Thyroid gland (tissue), 4 donors: ENCODE data around the gene CTDSP2. TPM values are rescaled to one million over a fixed set of nuclear protein-coding genes. Genes with fewer than 3 reads are reported as not detected.
A peak's percentile ranks its signal among the peaks of the same experiment; 100 is the strongest.

Source experiments
- DNase-seq, 2 donors: peaks; one replicate each; pipeline ENCODE4 v3.0.0-alpha.2; 2019
- H3K27ac ChIP-seq, 3 donors: fragments of 200-600 bp; sonication (generic); 1 replicate in 2 of 3; 2 replicates in 1 of 3; pipeline ENCODE4 v1.5.1; 2016 to 2019; ENCODE audit warnings: mild to moderate bottlenecking in 1 of 3, moderate library complexity in 1 of 3
- H3K27me3 ChIP-seq: fragments of 200-600 bp; sonication (generic); one replicate; pipeline ENCODE4 v1.5.1; 2019
- H3K36me3 ChIP-seq, 2 donors: fragments of 200-600 bp; sonication (generic); one replicate each; pipeline ENCODE4 v1.5.1; 2016 to 2019
- H3K4me1 ChIP-seq, 2 donors: fragments of 200-600 bp; sonication (generic); one replicate each; pipeline ENCODE4 v1.5.1; 2017 to 2019
- H3K4me3 ChIP-seq, 3 donors: fragments of 200-600 bp; sonication (generic); replicated peaks in 1 of 3; 1 replicate in 2 of 3; 2 replicates in 1 of 3; pipeline ENCODE4 v1.5.1; 2016; ENCODE audit warnings: mild to moderate bottlenecking in 1 of 3
- H3K9me3 ChIP-seq: fragments of 200-600 bp; sonication (generic); one replicate; pipeline ENCODE4 v1.5.1; 2017
- CTCF ChIP-seq, 6 experiments: fragments of 200-600 bp in 3 of 6; fragments of 450-650 bp in 3 of 6; sonication (generic) in 3 of 6; IDR thresholded peaks; one replicate each; pipeline ENCODE4 v1.5.1; 2016 to 2019; ENCODE audit warnings: antibody characterized with exemption in 6 of 6, mild to moderate bottlenecking in 2 of 6, inconsistent platforms in 1 of 6, moderate library complexity in 1 of 6
- POLR2A ChIP-seq, 2 donors: fragments of 450-650 bp; IDR thresholded peaks; one replicate each; pipeline ENCODE4 v1.6.1; 2017; ENCODE audit warnings: antibody characterized with exemption in 2 of 2, mild to moderate bottlenecking in 2 of 2, moderate library complexity in 1 of 2
- WGBS, 2 donors: methylation state at CpG; one replicate each; pipeline ENCODE4 v1.1.5; 2017; 5-methylcytosine and 5-hydroxymethylcytosine counted together
- intact Hi-C: fragments of 100-400 bp; cut with DNase I; formaldehyde crosslinking; loops from one replicate; pipeline ENCODE4 v1.15.1; 2023
- total RNA-seq, 4 donors: library from RNA; depleted of rRNA; stranded (reverse); fragments of >200 nt; gene quantifications; one replicate each; pipeline ENCODE4 v1.2.3, GENCODE V29; 2016

The CTDSP2 gene
- total RNA-seq, 4 donors from 2014 or later: 91.5 to 190 (median 138) TPM

DNA sequence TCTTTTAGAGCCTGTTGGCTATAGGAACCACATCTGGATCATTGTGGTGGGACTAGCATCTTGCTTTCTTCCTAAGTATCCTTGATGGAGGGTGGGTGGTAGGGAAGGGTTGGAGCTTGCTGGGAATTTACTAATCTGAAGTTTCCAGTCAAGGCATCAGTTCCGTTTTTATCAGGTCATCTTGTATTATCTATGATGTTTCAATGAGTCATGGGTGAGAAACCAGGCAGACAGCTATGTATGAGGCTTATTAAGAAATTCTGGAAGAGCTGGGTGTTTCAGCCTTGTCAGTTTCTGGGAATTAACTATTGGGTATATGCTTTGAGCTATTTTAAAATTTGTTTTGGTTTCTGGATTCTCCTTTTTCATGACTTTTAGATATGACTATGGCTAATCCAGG, 52.6 kb downstream of the CTDSP2 start:
- Histone ChIP-seq H3K27me3 (no peaks in the 10 kb centered on the region), H3K36me3 (peaks cover 34 to 43% of the 10 kb centered on the region in 2 donors), H3K4me1 (no peaks in the 10 kb centered on the region), H3K27ac (no peak overlapping the region), H3K9me3 (no peaks in the 10 kb centered on the region), H3K4me3 (no peak overlapping the region)
- 59 to 65% methylated on average over 1 of the region's 1 CpG for WGBS, 2 donors
- TF ChIP-seq CTCF (IDR thresholded peaks at IDR 0.05): no peak
- no peak for TF ChIP-seq POLR2A (IDR thresholded peaks at IDR 0.05)
- DNase-seq: no peak
- intact Hi-C loops: no loop called here

GRCh38 chr12:57783861-57784260, 62.7 kb downstream of the CTDSP2 start:
- Histone ChIP-seq H3K36me3 (peaks cover 0 to 15% of the 10 kb centered on the region in 2 donors), H3K4me3 (no peak overlapping the region)

GRCh38 chr12:57783466-57783801, 63.1 kb downstream of the CTDSP2 start:
- Histone ChIP-seq H3K4me1 (peaks cover 11 to 37% of the 10 kb centered on the region in 2 donors), H3K27ac (no peak overlapping the region), H3K9me3 (no peaks in the 10 kb centered on the region), H3K4me3 (peak overlapping the region in 1 of 3 donors; percentile 93), H3K36me3 (peaks cover 0 to 15% of the 10 kb centered on the region in 2 donors), H3K27me3 (no peaks in the 10 kb centered on the region)
- TF ChIP-seq CTCF (IDR thresholded peaks at IDR 0.05) (no peak), POLR2A (IDR thresholded peaks at IDR 0.05) (no peak)
- intact Hi-C loops: loop anchor here (5.0 kb wide), 1 partner anchor 114 kb away; no protein-coding TSS in a partner anchor
- 82 to 85% methylated on average over 12 of the region's 12 CpGs for WGBS, 2 donors
- no peak for DNase-seq

More at GRCh38 chr12:57783861-57784260, 62.7 kb downstream of the CTDSP2 start:
- intact Hi-C loops: loop anchor here (5.0 kb wide), 1 partner anchor 113 kb away; no protein-coding TSS in a partner anchor
- Histone ChIP-seq H3K4me1 (peaks cover 11 to 34% of the 10 kb centered on the region in 2 donors), H3K9me3 (no peaks in the 10 kb centered on the region), H3K27me3 (no peaks in the 10 kb centered on the region), H3K27ac (no peak overlapping the region)
- WGBS, 2 donors: 92 to 95% methylated on average over 11 of the region's 11 CpGs
- TF ChIP-seq CTCF (IDR thresholded peaks at IDR 0.05) (no peak), POLR2A (IDR thresholded peaks at IDR 0.05) (no peak)
- DNase-seq: no peak

DNA sequence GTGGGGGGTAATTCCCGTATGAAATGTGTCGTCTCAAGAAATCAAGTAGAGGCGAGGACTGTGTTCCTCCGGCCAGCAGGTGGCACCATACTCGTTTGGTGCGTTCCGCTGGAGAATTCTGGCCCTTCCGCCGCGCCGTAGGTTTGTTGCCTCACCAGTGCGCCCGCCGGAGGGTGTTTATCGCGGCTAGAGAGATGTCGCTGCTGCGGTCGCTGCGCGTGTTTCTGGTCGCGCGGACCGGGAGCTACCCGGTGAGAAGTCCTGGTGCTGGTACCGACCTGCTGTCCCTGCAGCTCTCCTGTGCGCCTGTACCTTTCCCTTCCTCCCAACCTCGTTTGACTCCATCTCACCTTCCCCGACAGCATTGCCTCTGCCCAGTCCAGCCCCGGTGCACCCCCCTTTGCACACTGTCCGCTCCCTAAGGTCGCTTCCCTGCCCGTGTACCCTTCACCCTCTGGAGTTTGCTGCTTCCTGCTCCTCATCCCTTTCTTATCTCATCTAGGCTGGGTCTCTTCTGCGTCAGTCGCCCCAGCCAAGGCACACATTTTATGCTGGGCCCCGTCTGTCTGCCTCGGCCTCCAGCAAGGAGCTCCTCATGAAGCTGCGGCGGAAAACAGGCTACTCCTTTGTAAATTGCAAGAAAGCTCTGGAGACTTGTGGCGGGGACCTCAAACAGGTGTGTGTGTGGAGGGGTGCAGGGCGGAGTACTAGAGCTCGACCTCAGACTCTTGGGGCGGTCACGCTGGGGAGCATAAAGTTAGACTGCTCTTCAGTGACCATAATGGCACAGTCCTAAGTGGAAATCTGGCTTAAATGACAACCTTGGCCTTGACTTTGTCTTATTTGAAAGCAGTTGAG, 63.7 kb downstream of the CTDSP2 start, which contains the start of gene TSFM:
TSFM (plus strand) TSS at position 180 of the 858 bp plus-strand sequence; CDS start at position 195, 15 bp downstream.
- DNase-seq: peak; percentile 95 to 98
- TF ChIP-seq CTCF (IDR thresholded peaks at IDR 0.05): peak; percentile 79 to 96 (median 92)
- TF ChIP-seq POLR2A (IDR thresholded peaks at IDR 0.05): peak in 1 of 2 donors; percentile 47
- H3K4me3 ChIP-seq: peak within 1 kb of the TSS; percentile 84 to 94 (median 93)
- peak within 1 kb of the TSS in 1 of 3 donors; percentile 64 for H3K27ac ChIP-seq
- H3K4me1 ChIP-seq: peaks cover 11 to 37% of the 10 kb centered on the region in 2 donors
- H3K36me3 ChIP-seq: peaks cover 0 to 13% of the 10 kb centered on the region in 2 donors
- no peaks in the 10 kb centered on the region for H3K9me3 ChIP-seq
- no peaks in the 10 kb centered on the region for H3K27me3 ChIP-seq
- intact Hi-C loops: loop anchor here (5.0 kb wide), 1 partner anchor 114 kb away; no protein-coding TSS in a partner anchor
- WGBS, 2 donors: 1 to 2% methylated on average over 42 to 45 of the region's 45 CpGs

DNA sequence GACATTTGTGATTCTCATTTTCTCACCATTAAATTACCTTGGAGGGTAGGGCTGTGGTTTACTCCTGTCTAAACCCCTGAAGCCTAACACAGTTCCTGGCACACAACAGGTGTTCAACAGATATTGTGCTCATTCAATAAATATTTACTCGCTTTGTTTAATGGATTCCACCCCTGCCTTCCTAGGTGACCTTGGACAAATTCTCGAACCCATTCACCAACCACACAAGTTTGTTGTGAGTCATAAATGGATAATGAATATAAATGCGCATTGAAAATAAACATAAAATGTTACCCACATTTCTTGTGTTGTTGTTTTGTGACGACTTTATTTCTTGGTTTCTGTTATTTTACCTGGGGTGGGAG, 64.3 kb downstream of the CTDSP2 start:
- intact Hi-C loops: loop anchor here (5.0 kb wide), 1 partner anchor 115 kb away; no protein-coding TSS in a partner anchor
- Histone ChIP-seq H3K4me1 (peaks cover 11 to 37% of the 10 kb centered on the region in 2 donors), H3K27ac (no peak overlapping the region), H3K9me3 (no peaks in the 10 kb centered on the region), H3K27me3 (no peaks in the 10 kb centered on the region), H3K4me3 (no peak overlapping the region), H3K36me3 (peaks cover 0 to 12% of the 10 kb centered on the region in 2 donors)
- DNase-seq: no peak
- WGBS, 2 donors: 27 to 30% methylated on average over 4 of the region's 4 CpGs
- TF ChIP-seq CTCF (IDR thresholded peaks at IDR 0.05) (no peak), POLR2A (IDR thresholded peaks at IDR 0.05) (no peak)
